Measurements from ENCODE around the gene VWA3B.

GRCh38 chr2:98357849-98358248 lies 270.9 kb downstream of the VWA3B start:
- TF ChIP-seq CTCF (IDR thresholded peaks at IDR 0.05) (no peak), POLR2A (IDR thresholded peaks at IDR 0.05) (no peak), POLR2AphosphoS5 (IDR thresholded peaks at IDR 0.05) (no peak)
